ENCODE measurements around the gene WASHC2C.
"Not testable (repeated sequence)": the region's sequence is repeated elsewhere in the genome, so short reads cannot be mapped to it uniquely, and the experiment has no call there.

DNA sequence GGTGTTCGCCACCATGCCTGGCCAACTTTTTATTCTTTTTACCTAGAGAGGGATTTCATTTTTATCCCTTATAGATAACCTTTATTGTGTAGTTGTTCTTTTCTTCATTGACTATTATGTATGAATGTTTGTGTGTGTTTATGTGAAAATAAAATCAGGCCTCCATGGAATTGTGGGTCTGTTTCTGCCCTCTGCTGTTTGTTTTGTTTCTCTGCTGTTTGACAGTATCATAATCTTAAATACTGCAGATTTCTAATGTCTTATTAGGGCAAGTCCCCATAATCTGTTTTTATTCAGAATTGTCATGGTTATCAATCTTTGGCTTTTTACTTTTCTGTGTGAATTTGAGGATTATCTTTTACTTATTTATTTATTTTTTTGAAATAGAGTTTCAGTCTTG lies 7.8 kb downstream of the WASHC2C start:
- TF ChIP-seq, protein P1, sequence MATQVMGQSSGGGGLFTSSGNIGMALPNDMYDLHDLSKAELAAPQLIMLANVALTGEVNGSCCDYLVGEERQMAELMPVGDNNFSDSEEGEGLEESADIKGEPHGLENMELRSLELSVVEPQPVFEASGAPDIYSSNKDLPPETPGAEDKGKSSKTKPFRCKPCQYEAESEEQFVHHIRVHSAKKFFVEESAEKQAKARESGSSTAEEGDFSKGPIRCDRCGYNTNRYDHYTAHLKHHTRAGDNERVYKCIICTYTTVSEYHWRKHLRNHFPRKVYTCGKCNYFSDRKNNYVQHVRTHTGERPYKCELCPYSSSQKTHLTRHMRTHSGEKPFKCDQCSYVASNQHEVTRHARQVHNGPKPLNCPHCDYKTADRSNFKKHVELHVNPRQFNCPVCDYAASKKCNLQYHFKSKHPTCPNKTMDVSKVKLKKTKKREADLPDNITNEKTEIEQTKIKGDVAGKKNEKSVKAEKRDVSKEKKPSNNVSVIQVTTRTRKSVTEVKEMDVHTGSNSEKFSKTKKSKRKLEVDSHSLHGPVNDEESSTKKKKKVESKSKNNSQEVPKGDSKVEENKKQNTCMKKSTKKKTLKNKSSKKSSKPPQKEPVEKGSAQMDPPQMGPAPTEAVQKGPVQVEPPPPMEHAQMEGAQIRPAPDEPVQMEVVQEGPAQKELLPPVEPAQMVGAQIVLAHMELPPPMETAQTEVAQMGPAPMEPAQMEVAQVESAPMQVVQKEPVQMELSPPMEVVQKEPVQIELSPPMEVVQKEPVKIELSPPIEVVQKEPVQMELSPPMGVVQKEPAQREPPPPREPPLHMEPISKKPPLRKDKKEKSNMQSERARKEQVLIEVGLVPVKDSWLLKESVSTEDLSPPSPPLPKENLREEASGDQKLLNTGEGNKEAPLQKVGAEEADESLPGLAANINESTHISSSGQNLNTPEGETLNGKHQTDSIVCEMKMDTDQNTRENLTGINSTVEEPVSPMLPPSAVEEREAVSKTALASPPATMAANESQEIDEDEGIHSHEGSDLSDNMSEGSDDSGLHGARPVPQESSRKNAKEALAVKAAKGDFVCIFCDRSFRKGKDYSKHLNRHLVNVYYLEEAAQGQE (IDR thresholded peaks at IDR 0.05; ENCODE audit: borderline replicate concordance), result not testable (repeated sequence)
- TF ChIP-seq POLR2AphosphoS5 (IDR thresholded peaks at IDR 0.05); EP300 (conservative IDR thresholded peaks at IDR 0.05; ENCODE audit: poor library complexity, severe bottlenecking); SMC3 (conservative IDR thresholded peaks at IDR 0.05; ENCODE audit: poor library complexity); EZH2 (IDR thresholded peaks at IDR 0.05; ENCODE audit: borderline replicate concordance, insufficient read depth, low read length, poor library complexity, severe bottlenecking); MXI1 (conservative IDR thresholded peaks at IDR 0.05; ENCODE audit: poor library complexity, severe bottlenecking): not testable (repeated sequence)
- TF ChIP-seq, protein P2, sequence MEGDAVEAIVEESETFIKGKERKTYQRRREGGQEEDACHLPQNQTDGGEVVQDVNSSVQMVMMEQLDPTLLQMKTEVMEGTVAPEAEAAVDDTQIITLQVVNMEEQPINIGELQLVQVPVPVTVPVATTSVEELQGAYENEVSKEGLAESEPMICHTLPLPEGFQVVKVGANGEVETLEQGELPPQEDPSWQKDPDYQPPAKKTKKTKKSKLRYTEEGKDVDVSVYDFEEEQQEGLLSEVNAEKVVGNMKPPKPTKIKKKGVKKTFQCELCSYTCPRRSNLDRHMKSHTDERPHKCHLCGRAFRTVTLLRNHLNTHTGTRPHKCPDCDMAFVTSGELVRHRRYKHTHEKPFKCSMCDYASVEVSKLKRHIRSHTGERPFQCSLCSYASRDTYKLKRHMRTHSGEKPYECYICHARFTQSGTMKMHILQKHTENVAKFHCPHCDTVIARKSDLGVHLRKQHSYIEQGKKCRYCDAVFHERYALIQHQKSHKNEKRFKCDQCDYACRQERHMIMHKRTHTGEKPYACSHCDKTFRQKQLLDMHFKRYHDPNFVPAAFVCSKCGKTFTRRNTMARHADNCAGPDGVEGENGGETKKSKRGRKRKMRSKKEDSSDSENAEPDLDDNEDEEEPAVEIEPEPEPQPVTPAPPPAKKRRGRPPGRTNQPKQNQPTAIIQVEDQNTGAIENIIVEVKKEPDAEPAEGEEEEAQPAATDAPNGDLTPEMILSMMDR (IDR thresholded peaks at IDR 0.05; ENCODE audit: poor library complexity, severe bottlenecking), result not testable (repeated sequence)
